ENCODE data around the gene MIA2. TPM values are rescaled to one million over a fixed set of nuclear protein-coding genes. Genes with fewer than 3 reads are reported as not detected.

Gene MIA2
- polyA plus RNA-seq, 1 of the 3 experiments (the other 2 are of a cell fraction), result 2.6 TPM

- TF ChIP-seq REST (IDR thresholded peaks at IDR 0.05; ENCODE audit: low read depth, low read length), result no peak
Observed at GRCh38 chr14:39382463-39382862, 148.7 kb downstream of the MIA2 start (continued).

- 93% methylated on average over 1 of the region's 1 CpG for WGBS (ENCODE audit: low lambda C conversion rate)
- Histone ChIP-seq H3K4me1 (ENCODE audit: control insufficient read depth in 1 of 2, insufficient read depth in 2 of 2, low read depth in 1 of 2, low read length in 1 of 2) (no peaks in the 10 kb centered on the region; a peak in 1 of 4 replicates), H3K27me3 (ENCODE audit: insufficient read depth) (no peaks in the 10 kb centered on the region), H3K9me2 (no peaks in the 10 kb centered on the region), H2AFZ (ENCODE audit: low read depth) (no peak overlapping the region), H3K27ac (ENCODE audit: low read depth in 2 of 2, low read length in 1 of 2) (no peak overlapping the region), H4K20me1 (ENCODE audit: insufficient read depth) (no peaks in the 10 kb centered on the region), H3K36me3 (replicated peaks in 1 of 2; ENCODE audit: control insufficient read depth in 1 of 2, insufficient read depth in 2 of 2, low read length in 1 of 2) (no peaks in the 10 kb centered on the region), H3K9me3 (no peaks in the 10 kb centered on the region), H3F3A (replicated peaks; ENCODE audit: insufficient read depth) (no peaks in the 10 kb centered on the region), H3K79me2 (ENCODE audit: insufficient read depth) (no peaks in the 10 kb centered on the region), H3K4me3 (ENCODE audit: low read depth in 2 of 2, low read length in 1 of 2) (no peak overlapping the region), H3K9ac (no peak overlapping the region), H3K4me2 (no peak overlapping the region)
- ChIA-PET POLR2A (no interaction called here), CTCF (no interaction called here)
- TF ChIP-seq NFIC (IDR thresholded peaks at IDR 0.05; ENCODE audit: borderline replicate concordance) (no peak), POLR2AphosphoS5 (IDR thresholded peaks at IDR 0.05; ENCODE audit: low read depth, low read length) (no peak), JUND (IDR thresholded peaks at IDR 0.05) (no peak), FOSL2 (IDR thresholded peaks at IDR 0.05; ENCODE audit: borderline replicate concordance, low read depth) (no peak), TCF12 (IDR thresholded peaks at IDR 0.05) (no peak), MEF2A (IDR thresholded peaks at IDR 0.05; ENCODE audit: borderline replicate concordance, low read depth) (no peak), TAF1 (IDR thresholded peaks at IDR 0.05; ENCODE audit: borderline replicate concordance, low read depth, low read length) (no peak), MXI1 (IDR thresholded peaks at IDR 0.05; ENCODE audit: low read depth, low read length) (no peak), TEAD4 (IDR thresholded peaks at IDR 0.05; ENCODE audit: borderline replicate concordance, insufficient read depth) (no peak), CTCF (IDR thresholded peaks at IDR 0.05) (no peak), EZH2phosphoT487 (IDR thresholded peaks at IDR 0.05; ENCODE audit: borderline replicate concordance, low read depth) (no peak), SIN3A (IDR thresholded peaks at IDR 0.05; ENCODE audit: borderline replicate concordance, low read depth, low read length) (no peak), ELF1 (IDR thresholded peaks at IDR 0.05) (no peak), REST (IDR thresholded peaks at IDR 0.05; ENCODE audit: low read depth, low read length) (no peak), YY1 (IDR thresholded peaks at IDR 0.05; ENCODE audit: low read depth) (no peak), GABPA (IDR thresholded peaks at IDR 0.05; ENCODE audit: low read depth) (no peak)
- no peak for DNase-seq
Observed at GRCh38 chr14:39383026-39383660, 149.4 kb downstream of the MIA2 start.
